ENCODE results near the gene ZFAND3.
A peak's percentile ranks its signal among the peaks of the same experiment; 100 is the strongest.

Gene ZFAND3

DNA sequence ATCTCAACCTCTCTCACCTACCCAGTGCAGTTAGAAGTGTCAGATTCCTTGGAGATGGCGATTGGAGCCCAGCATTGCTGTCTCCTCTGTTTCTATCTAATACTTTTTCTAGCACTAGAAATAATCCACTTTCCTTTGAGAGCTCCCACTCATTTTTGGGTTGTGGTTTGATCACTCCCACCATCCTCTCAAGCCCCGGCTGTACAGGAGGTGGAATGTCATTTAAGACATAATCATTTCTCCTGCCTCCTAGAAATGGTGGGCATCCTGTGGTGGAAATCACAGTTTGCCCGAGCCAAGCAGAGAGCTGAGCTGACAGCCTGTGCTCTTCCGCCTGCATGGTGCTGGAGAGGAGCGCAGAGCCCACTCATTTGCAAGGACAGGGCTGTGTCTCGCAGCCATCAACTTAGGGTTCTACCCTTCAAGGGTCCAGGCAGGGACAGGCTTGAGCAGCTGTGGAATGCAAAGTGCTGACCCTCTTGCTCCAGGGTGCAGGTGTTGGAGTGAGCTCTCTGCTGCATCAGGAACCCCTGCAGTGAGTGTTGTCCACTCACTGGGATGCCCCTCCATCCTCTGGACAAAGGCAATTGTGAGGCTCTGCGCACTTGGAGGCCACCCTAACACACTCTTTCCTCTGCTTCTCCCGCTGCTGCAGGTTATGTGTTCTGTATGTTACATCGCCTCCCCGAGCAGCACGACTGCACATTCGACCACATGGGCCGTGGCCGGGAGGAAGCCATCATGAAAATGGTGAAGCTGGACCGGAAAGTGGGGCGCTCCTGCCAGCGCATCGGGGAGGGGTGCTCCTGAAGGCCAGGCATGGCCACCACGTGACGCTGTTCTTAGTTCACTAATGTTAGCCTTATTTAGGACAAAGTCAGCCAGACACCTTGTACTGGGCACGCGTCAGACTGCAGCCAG, 332.3 kb downstream of the ZFAND3 start:
- Histone ChIP-seq H3K9me3 (replicated peaks in 1 of 11) (no peaks in the 10 kb centered on the region), H4K20me1 (peaks cover 55 to 95% (median 80%) of the 10 kb centered on the region in 11 experiments; a peak in 20 of 22 replicates), H3K27ac (no peak overlapping the region), H3K4me1 (peaks cover 39 to 65% (median 45%) of the 10 kb centered on the region in 10 experiments), H3K4me3 (no peak overlapping the region), H3K9ac (no peak overlapping the region), H3K27me3 (no peaks in the 10 kb centered on the region), H3K4me2 (peak overlapping the region in 5 of 11 experiments; percentile 30 to 89 (median 66); a peak in 7 of 22 replicates), H3K36me3 (peaks cover 11 to 88% (median 51%) of the 10 kb centered on the region in 11 experiments; a peak in 21 of 22 replicates)
- TF ChIP-seq Cebpa-rat (IDR thresholded peaks at IDR 0.05): no peak

- Histone ChIP-seq H4K20me1 (peaks cover 52 to 94% (median 72%) of the 10 kb centered on the region in 11 experiments; a peak in 20 of 22 replicates), H3K4me2 (peak overlapping the region; percentile 55 to 89 (median 76)), H3K9me3 (replicated peaks in 1 of 11) (no peaks in the 10 kb centered on the region), H3K27me3 (no peaks in the 10 kb centered on the region), H3K4me1 (peaks cover 39 to 64% (median 45%) of the 10 kb centered on the region in 10 experiments), H3K27ac (peak overlapping the region in 4 of 11 experiments; percentile 58 to 78 (median 66); a peak in 4 of 22 replicates), H3K4me3 (no peak overlapping the region), H3K9ac (0 out of 22 replicates have a peak overlapping the region, but pooled peaks of 1 of the 11 experiments have one; percentile 58), H3K36me3 (peaks cover 11 to 88% (median 58%) of the 10 kb centered on the region in 11 experiments; a peak in 21 of 22 replicates)
- no peak for TF ChIP-seq Cebpa-rat (IDR thresholded peaks at IDR 0.05)
These were observed 333.1 kb downstream of the ZFAND3 start for GRCh38 chr6:38152620-38153019.

DNA sequence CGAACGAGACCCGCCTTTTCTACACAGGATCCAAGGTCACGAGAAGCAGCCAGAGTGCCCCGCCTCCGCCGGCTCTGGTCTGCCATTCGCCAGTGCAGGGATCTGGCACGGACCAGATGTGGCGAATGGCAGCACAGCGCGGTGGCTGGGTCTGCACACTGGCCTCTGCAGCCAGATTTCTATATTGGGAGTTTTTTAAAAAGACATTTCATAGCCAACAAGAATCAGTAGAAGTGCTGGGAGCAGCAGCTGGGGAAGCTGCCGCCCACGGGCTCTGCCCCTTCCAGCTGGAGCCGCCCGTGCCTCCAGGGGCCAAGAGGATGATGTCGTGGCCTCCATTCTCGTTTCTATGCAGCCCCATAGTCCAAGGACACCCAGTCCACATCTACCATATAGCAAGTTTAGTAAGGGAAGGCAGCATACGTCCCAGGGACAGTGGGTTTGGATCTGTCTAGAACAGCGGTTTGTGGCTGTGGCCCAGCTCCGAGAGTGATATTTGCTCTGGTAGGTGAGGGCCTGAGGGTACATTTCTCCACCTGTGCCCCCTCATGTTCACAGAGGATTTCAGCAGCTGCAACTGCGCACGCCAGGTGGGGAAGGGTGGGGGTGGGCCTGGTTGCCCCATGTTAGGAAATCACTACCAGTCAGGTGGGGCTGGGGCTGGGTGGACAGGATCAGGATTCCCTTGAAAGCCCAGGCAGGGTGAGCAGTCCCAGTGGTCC, 333.7 kb downstream of the ZFAND3 start:
- peak overlapping the region; percentile 55 to 89 (median 76) for H3K4me2 ChIP-seq
- H3K4me3 ChIP-seq: peak overlapping the region in 1 of 10 experiments; percentile 37; a peak in 1 of 20 replicates
- peaks cover 49 to 92% (median 66%) of the 10 kb centered on the region in 11 experiments; a peak in 20 of 22 replicates for H4K20me1 ChIP-seq
- no peaks in the 10 kb centered on the region for H3K27me3 ChIP-seq
- no peak for TF ChIP-seq Cebpa-rat (IDR thresholded peaks at IDR 0.05)
- H3K36me3 ChIP-seq: peaks cover 8 to 91% (median 58%) of the 10 kb centered on the region in 11 experiments; a peak in 21 of 22 replicates
- peaks cover 39 to 58% (median 46%) of the 10 kb centered on the region in 10 experiments for H3K4me1 ChIP-seq
- H3K27ac ChIP-seq: peak overlapping the region in 8 of 11 experiments; percentile 21 to 78 (median 62); a peak in 13 of 22 replicates
- peak overlapping the region in 6 of 11 experiments; percentile 14 to 66 (median 50); a peak in 9 of 22 replicates for H3K9ac ChIP-seq
- no peaks in the 10 kb centered on the region for H3K9me3 ChIP-seq (replicated peaks in 1 of 11)

DNA sequence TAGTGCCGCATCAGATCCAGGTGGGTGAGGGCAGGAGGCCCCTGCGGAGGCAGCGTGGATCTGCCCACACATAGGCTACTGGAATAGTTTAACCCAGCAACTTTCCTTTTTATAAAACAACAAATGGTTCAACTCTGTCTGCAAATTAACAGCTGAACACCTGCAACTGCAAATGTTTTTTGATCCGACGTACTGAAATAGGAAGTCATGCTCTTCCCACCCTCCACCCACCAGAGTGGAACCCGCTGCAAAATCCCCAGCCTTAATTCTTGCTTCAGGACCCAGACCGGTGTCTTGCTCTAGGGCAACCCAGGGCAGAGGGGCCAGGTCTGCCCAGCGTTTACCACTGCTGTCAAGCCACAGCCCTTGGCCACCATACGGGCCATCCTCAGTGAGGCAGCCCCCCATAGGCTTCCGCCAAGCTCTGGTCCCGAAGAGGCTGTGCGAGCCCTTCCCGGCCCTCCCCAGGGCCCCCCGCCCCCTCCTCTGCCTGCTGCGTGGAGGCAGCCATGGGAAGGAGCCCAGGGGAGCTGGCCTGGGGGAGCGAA, 334.3 kb downstream of the ZFAND3 start:
- H3K9ac ChIP-seq: peak overlapping the region in 6 of 11 experiments; percentile 14 to 66 (median 50); a peak in 10 of 22 replicates
- H3K27ac ChIP-seq: peak overlapping the region in 9 of 11 experiments; percentile 21 to 78 (median 68); a peak in 16 of 22 replicates
- peaks cover 43 to 86% (median 60%) of the 10 kb centered on the region in 11 experiments; a peak in 20 of 22 replicates for H4K20me1 ChIP-seq
- no peak for TF ChIP-seq Cebpa-rat (IDR thresholded peaks at IDR 0.05)
- H3K9me3 ChIP-seq (replicated peaks in 1 of 11): no peaks in the 10 kb centered on the region
- peak overlapping the region in 1 of 10 experiments; percentile 37; a peak in 1 of 20 replicates for H3K4me3 ChIP-seq
- H3K27me3 ChIP-seq: no peaks in the 10 kb centered on the region
- H3K4me2 ChIP-seq: peak overlapping the region; percentile 55 to 89 (median 76); a peak in 21 of 22 replicates
- H3K4me1 ChIP-seq: peaks cover 39 to 56% (median 47%) of the 10 kb centered on the region in 10 experiments
- peaks cover 7 to 85% (median 52%) of the 10 kb centered on the region in 11 experiments; a peak in 21 of 22 replicates for H3K36me3 ChIP-seq

- peaks cover 7 to 85% (median 43%) of the 10 kb centered on the region in 11 experiments; a peak in 21 of 22 replicates for H3K36me3 ChIP-seq
- peaks cover 34 to 86% (median 51%) of the 10 kb centered on the region in 11 experiments; a peak in 20 of 22 replicates for H4K20me1 ChIP-seq
- peak overlapping the region; percentile 3 to 78 (median 71); a peak in 20 of 22 replicates for H3K27ac ChIP-seq
- H3K27me3 ChIP-seq: no peaks in the 10 kb centered on the region
- no peak for TF ChIP-seq Cebpa-rat (IDR thresholded peaks at IDR 0.05)
- H3K4me3 ChIP-seq: 0 out of 20 replicates have a peak overlapping the region, but pooled peaks of 1 of the 10 experiments have one; percentile 19
- peak overlapping the region; percentile 14 to 89 (median 77); a peak in 21 of 22 replicates for H3K4me2 ChIP-seq
- H3K9me3 ChIP-seq (replicated peaks in 1 of 11): no peaks in the 10 kb centered on the region
- peaks cover 39 to 59% (median 50%) of the 10 kb centered on the region in 10 experiments for H3K4me1 ChIP-seq
- peak overlapping the region in 10 of 11 experiments; percentile 24 to 69 (median 42); a peak in 14 of 22 replicates for H3K9ac ChIP-seq
These were observed 335.2 kb downstream of the ZFAND3 start for GRCh38 chr6:38154731-38155130.

GRCh38 chr6:38155144-38155543, 335.6 kb downstream of the ZFAND3 start:
- no peaks in the 10 kb centered on the region for H3K9me3 ChIP-seq (replicated peaks in 1 of 11)
- peak overlapping the region in 9 of 11 experiments; percentile 24 to 69 (median 47); a peak in 13 of 22 replicates for H3K9ac ChIP-seq
- no peaks in the 10 kb centered on the region for H3K27me3 ChIP-seq

GRCh38 chr6:38155621-38156204, 336.2 kb downstream of the ZFAND3 start:
- Histone ChIP-seq H3K27me3 (no peaks in the 10 kb centered on the region), H3K9ac (peak overlapping the region in 7 of 11 experiments; percentile 15 to 69 (median 27); a peak in 7 of 22 replicates), H3K4me1 (peaks cover 39 to 59% (median 50%) of the 10 kb centered on the region in 10 experiments), H4K20me1 (peaks cover 25 to 84% (median 42%) of the 10 kb centered on the region in 11 experiments; a peak in 20 of 22 replicates), H3K27ac (peak overlapping the region in 10 of 11 experiments; percentile 55 to 78 (median 72); a peak in 21 of 22 replicates), H3K36me3 (peaks cover 7 to 83% (median 36%) of the 10 kb centered on the region in 11 experiments; a peak in 20 of 22 replicates), H3K9me3 (replicated peaks in 1 of 11) (no peaks in the 10 kb centered on the region), H3K4me3 (no peak overlapping the region), H3K4me2 (peak overlapping the region; percentile 14 to 89 (median 77); a peak in 20 of 22 replicates)
- TF ChIP-seq Cebpa-rat (IDR thresholded peaks at IDR 0.05): no peak

More at GRCh38 chr6:38155144-38155543, 335.6 kb downstream of the ZFAND3 start:
- peak overlapping the region; percentile 3 to 78 (median 71); a peak in 21 of 22 replicates for H3K27ac ChIP-seq
- peaks cover 7 to 85% (median 39%) of the 10 kb centered on the region in 11 experiments; a peak in 20 of 22 replicates for H3K36me3 ChIP-seq
- H3K4me1 ChIP-seq: peaks cover 39 to 59% (median 50%) of the 10 kb centered on the region in 10 experiments
- peak overlapping the region; percentile 14 to 89 (median 77); a peak in 21 of 22 replicates for H3K4me2 ChIP-seq
- H3K4me3 ChIP-seq: no peak overlapping the region
- H4K20me1 ChIP-seq: peaks cover 31 to 86% (median 47%) of the 10 kb centered on the region in 11 experiments; a peak in 20 of 22 replicates
- TF ChIP-seq Cebpa-rat (IDR thresholded peaks at IDR 0.05): peak in 6 of 11 experiments; percentile 23 to 63 (median 54); a peak in 3 of 22 replicates
